DOHH2 (cell line): ENCODE measurements around the gene ABTB2.

Experiments
- CTCF ChIP-seq: fragments of 200-600 bp; sonication (generic); IDR thresholded peaks from one replicate; pipeline ENCODE4 v1.5.1; 2014; ENCODE audit warnings: antibody characterized with exemption, mild to moderate bottlenecking, low read depth, low read length; ENCODE audit not compliant: poor library complexity, severe bottlenecking
- EZH2phosphoT487 ChIP-seq: fragments of 200-600 bp; sonication (generic); IDR thresholded peaks from 2 replicates; pipeline ENCODE4 v1.6.1; 2017; ENCODE audit warnings: borderline replicate concordance, mild to moderate bottlenecking, antibody characterized with exemption, low read length, moderate library complexity, mixed read lengths

GRCh38 chr11:34299284-34299972, 58.4 kb downstream of the ABTB2 start:
- no peak for TF ChIP-seq CTCF
- TF ChIP-seq EZH2phosphoT487, result no peak
